ENCODE data around the gene LAMA5. TPM values are rescaled to one million over a fixed set of nuclear protein-coding genes. Genes with fewer than 3 reads are reported as not detected.

The LAMA5 gene
- total and polyA plus RNA-seq, 2 donors (not counting 1 experiment from before 2014, with no cell fraction given): 52.9 to 83.5 TPM

DNA sequence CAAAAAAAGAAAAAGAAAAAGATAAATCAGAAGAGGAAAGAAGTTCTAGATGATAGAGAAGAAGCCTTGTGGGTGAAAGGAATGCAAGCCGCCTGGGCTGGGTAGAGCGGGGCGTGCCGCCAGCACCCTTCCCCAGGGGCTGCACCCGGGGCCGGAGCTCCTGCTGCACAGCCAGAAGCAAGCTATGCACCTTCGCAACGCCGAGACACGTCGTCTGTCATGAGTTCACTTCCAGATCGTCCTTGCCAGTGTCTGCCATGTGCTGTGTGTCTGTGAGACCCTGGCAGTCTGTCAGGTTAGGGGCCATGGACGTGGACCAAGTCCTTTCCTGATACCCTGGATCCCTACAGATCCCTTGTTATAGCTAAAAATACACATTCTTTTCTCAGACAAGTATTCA lies 89.9 kb downstream of the LAMA5 start:
- POLR2A ChIA-PET: no interaction called here
- Mint-ChIP-seq H3K4me1 (peaks cover 21% of the 10 kb centered on the region), H3K9me3 (ENCODE audit: insufficient read depth) (no peaks in the 10 kb centered on the region), H3K4me3 (no peak overlapping the region), H3K27ac (no peak overlapping the region), H3K27me3 (no peaks in the 10 kb centered on the region)
- intact Hi-C loops (cut with micrococcal nuclease): no loop called here
- Histone ChIP-seq H3K79me2 (ENCODE audit: control insufficient read depth, insufficient read depth, low read length) (peaks cover 9% of the 10 kb centered on the region), H2AFZ (ENCODE audit: insufficient read depth, low read depth, low read length, poor library complexity, severe bottlenecking) (no peak overlapping the region), H3K36me3 (replicated peaks in 1 of 2; ENCODE audit: control extremely low read depth in 1 of 2, control insufficient read depth in 1 of 2, extremely low read depth in 1 of 2, insufficient read depth in 2 of 2, low read length in 1 of 2) (peaks cover 2 to 64% of the 10 kb centered on the region in 2 experiments), H3K4me1 (ENCODE audit: control insufficient read depth in 2 of 2, insufficient read depth in 2 of 2, low read length in 2 of 2) (peaks cover 15 to 21% of the 10 kb centered on the region in 2 donors), H4K20me1 (ENCODE audit: control insufficient read depth, insufficient read depth, low read length, poor library complexity, severe bottlenecking) (peaks cover 8% of the 10 kb centered on the region), H3K27ac (ENCODE audit: low read length in 2 of 2) (no peak overlapping the region), H3K9me3 (ENCODE audit: control extremely low read depth in 1 of 3, control insufficient read depth in 2 of 3, insufficient read depth in 1 of 3, low read length in 2 of 3) (no peaks in the 10 kb centered on the region), H3K27me3 (replicated peaks in 1 of 4; ENCODE audit: control extremely low read depth in 1 of 4, control insufficient read depth in 3 of 4, insufficient read depth in 4 of 4, low read length in 3 of 4) (no peaks in the 10 kb centered on the region), H3K4me3 (ENCODE audit: control extremely low read depth in 1 of 5, extremely low read depth in 1 of 5, insufficient read depth in 1 of 5, low read depth in 2 of 5, low read length in 4 of 5) (no peak overlapping the region), H3K4me2 (replicated peaks; ENCODE audit: low read depth, low read length, poor library complexity, severe bottlenecking) (no peak overlapping the region), H3K9ac (ENCODE audit: low read length) (no peak overlapping the region)
- ATAC-seq (ENCODE audit: low read depth): no peak
- WGBS (ENCODE audit: insufficient coverage): 90% methylated on average over 13 of the region's 13 CpGs
- CTCF ChIA-PET: no interaction called here
- no peak for TF ChIP-seq EZH2 (IDR thresholded peaks at IDR 0.05; ENCODE audit: borderline replicate concordance, insufficient read depth, low read depth, low read length, poor library complexity, severe bottlenecking)
- TF ChIP-seq CTCF (IDR thresholded peaks at IDR 0.05): no peak
- no peak for DNase-seq

DNA sequence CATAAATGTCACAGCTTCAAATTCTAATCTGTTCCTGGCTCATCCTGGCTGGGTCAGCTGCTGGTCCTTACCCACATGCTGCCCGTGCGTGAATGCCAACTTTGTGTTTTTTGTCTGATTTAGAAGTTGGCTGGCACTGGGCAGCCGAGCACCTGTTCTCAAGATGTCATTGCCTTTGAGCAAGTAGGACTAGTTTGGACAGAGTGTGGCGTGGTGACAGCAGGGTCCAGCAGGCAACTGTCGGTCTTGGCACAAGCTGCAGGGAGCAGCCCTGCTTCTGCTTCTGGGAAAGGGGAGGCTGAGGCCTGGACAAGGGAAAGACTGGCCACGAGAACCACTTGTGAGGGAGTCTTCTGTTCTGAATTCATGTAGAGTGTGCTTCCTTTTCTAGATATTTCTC lies 90.7 kb downstream of the LAMA5 start:
- H3K4me3 Mint-ChIP-seq: no peak overlapping the region

More for the DNA sequence above, 90.7 kb downstream of the LAMA5 start:
- no peak overlapping the region for H3K27ac ChIP-seq (ENCODE audit: low read length in 2 of 2)
- H3K79me2 ChIP-seq (ENCODE audit: control insufficient read depth, insufficient read depth, low read length): peaks cover 9% of the 10 kb centered on the region
- peaks cover 21% of the 10 kb centered on the region for H3K4me1 Mint-ChIP-seq
- H3K27me3 ChIP-seq (replicated peaks in 1 of 4; ENCODE audit: control extremely low read depth in 1 of 4, control insufficient read depth in 3 of 4, insufficient read depth in 4 of 4, low read length in 3 of 4): no peaks in the 10 kb centered on the region
- no peak for TF ChIP-seq EZH2 (IDR thresholded peaks at IDR 0.05; ENCODE audit: borderline replicate concordance, insufficient read depth, low read depth, low read length, poor library complexity, severe bottlenecking)
- no peak for TF ChIP-seq CTCF (IDR thresholded peaks at IDR 0.05)
- no peaks in the 10 kb centered on the region for H3K27me3 Mint-ChIP-seq
- DNase-seq (no peak), ATAC-seq (ENCODE audit: low read depth) (no peak)
- no peak overlapping the region for H3K4me2 ChIP-seq (replicated peaks; ENCODE audit: low read depth, low read length, poor library complexity, severe bottlenecking)
- peaks cover 16% of the 10 kb centered on the region for H4K20me1 ChIP-seq (ENCODE audit: control insufficient read depth, insufficient read depth, low read length, poor library complexity, severe bottlenecking)
- H3K4me1 ChIP-seq (ENCODE audit: control insufficient read depth in 2 of 2, insufficient read depth in 2 of 2, low read length in 2 of 2): peaks cover 15 to 21% of the 10 kb centered on the region in 2 donors
- no peak overlapping the region for H3K9ac ChIP-seq (ENCODE audit: low read length)
- WGBS (ENCODE audit: insufficient coverage): 89% methylated on average over 6 of the region's 6 CpGs
- POLR2A ChIA-PET: no interaction called here
- H3K9me3 ChIP-seq (ENCODE audit: control extremely low read depth in 1 of 3, control insufficient read depth in 2 of 3, insufficient read depth in 1 of 3, low read length in 2 of 3): no peaks in the 10 kb centered on the region
- no peaks in the 10 kb centered on the region for H3K9me3 Mint-ChIP-seq (ENCODE audit: insufficient read depth)
- CTCF ChIA-PET: no interaction called here
- H3K27ac Mint-ChIP-seq: no peak overlapping the region
- no peak overlapping the region for H2AFZ ChIP-seq (ENCODE audit: insufficient read depth, low read depth, low read length, poor library complexity, severe bottlenecking)
- peaks cover 2 to 63% of the 10 kb centered on the region in 2 experiments for H3K36me3 ChIP-seq (replicated peaks in 1 of 2; ENCODE audit: control extremely low read depth in 1 of 2, control insufficient read depth in 1 of 2, extremely low read depth in 1 of 2, insufficient read depth in 2 of 2, low read length in 1 of 2)
- intact Hi-C loops (cut with micrococcal nuclease): no loop called here
- H3K4me3 ChIP-seq (ENCODE audit: control extremely low read depth in 1 of 5, extremely low read depth in 1 of 5, insufficient read depth in 1 of 5, low read depth in 2 of 5, low read length in 4 of 5): no peak overlapping the region

Measured in B cell (primary cell).